ENCODE results near the gene CDK3.
"Not testable (repeated sequence)": the region's sequence is repeated elsewhere in the genome, so short reads cannot be mapped to it uniquely, and the experiment has no call there.

The CDK3 gene

GRCh38 chr17:76017481-76018339 is 17.1 kb downstream of the CDK3 start:
- DNase-seq: no peak

GRCh38 chr17:76018340-76018680 is 17.7 kb downstream of the CDK3 start:
- DNase-seq: no peak

- DNase-seq: no peak
Observed at GRCh38 chr17:76018801-76019200, 18.1 kb downstream of the CDK3 start.

GRCh38 chr17:76019833-76020467 is 19.3 kb downstream of the CDK3 start:
- no peak for DNase-seq

GRCh38 chr17:76022285-76022684 is 21.6 kb downstream of the CDK3 start:
- no peak for DNase-seq

- no peak for DNase-seq
Observed at GRCh38 chr17:76022973-76023899, 22.6 kb downstream of the CDK3 start.

GRCh38 chr17:76023900-76024237 is 23.2 kb downstream of the CDK3 start:
- no peak for DNase-seq

GRCh38 chr17:76024353-76024752 is 23.7 kb downstream of the CDK3 start:
- DNase-seq: no peak

GRCh38 chr17:76025294-76025693 is 24.6 kb downstream of the CDK3 start:
- no peak for DNase-seq

GRCh38 chr17:76026714-76027158 is 26.1 kb downstream of the CDK3 start:
- DNase-seq: no peak

GRCh38 chr17:76027159-76027839 is 26.6 kb downstream of the CDK3 start, which contains the start of gene EVPL:
Gene EVPL, minus strand, starts transcription at chr17:76027306. Its CDS starts 108 bp downstream, at chr17:76027198.
- DNase-seq: no peak

- DNase-seq: no peak
Observed at GRCh38 chr17:76032073-76032779, 31.6 kb downstream of the CDK3 start.

GRCh38 chr17:76032780-76033108 is 32.1 kb downstream of the CDK3 start:
- no peak for DNase-seq

GRCh38 chr17:76033139-76033538 is 32.5 kb downstream of the CDK3 start:
- DNase-seq: no peak

- DNase-seq: no peak
Observed at GRCh38 chr17:76034428-76035350, 34.0 kb downstream of the CDK3 start.

GRCh38 chr17:76036497-76037261 is 36.0 kb downstream of the CDK3 start:
- no peak for DNase-seq

GRCh38 chr17:76038050-76038449 is 37.4 kb downstream of the CDK3 start:
- DNase-seq: no peak

- no peak for DNase-seq
Observed at GRCh38 chr17:76039121-76039520, 38.5 kb downstream of the CDK3 start.

GRCh38 chr17:76040376-76040775 is 39.7 kb downstream of the CDK3 start:
- DNase-seq: no peak

- DNase-seq: not testable (repeated sequence)
Observed at GRCh38 chr17:76042868-76043267, 42.2 kb downstream of the CDK3 start.

Data from OCI-M1 (cell line).